OCI-LY1 (cell line): Measurements from ENCODE around the gene AP5S1.

Experiments
- EZH2 ChIP-seq: fragments of 200-600 bp; sonication (generic), shearing (Covaris generic); IDR thresholded peaks from 2 replicates; pipeline ENCODE4 v1.8.0; 2017; ENCODE audit warnings: borderline replicate concordance, mixed run types, mild to moderate bottlenecking, antibody characterized with exemption, low read length, moderate library complexity, mixed read lengths
- TF ChIP-seq, protein P1 (sequence below): fragments of 200-600 bp; sonication (generic), shearing (Covaris generic); IDR thresholded peaks from 2 replicates; pipeline ENCODE4 v1.5.1; 2017; ENCODE audit warnings: mild to moderate bottlenecking, antibody characterized with exemption, low read length, moderate library complexity, mixed read lengths

DNA sequence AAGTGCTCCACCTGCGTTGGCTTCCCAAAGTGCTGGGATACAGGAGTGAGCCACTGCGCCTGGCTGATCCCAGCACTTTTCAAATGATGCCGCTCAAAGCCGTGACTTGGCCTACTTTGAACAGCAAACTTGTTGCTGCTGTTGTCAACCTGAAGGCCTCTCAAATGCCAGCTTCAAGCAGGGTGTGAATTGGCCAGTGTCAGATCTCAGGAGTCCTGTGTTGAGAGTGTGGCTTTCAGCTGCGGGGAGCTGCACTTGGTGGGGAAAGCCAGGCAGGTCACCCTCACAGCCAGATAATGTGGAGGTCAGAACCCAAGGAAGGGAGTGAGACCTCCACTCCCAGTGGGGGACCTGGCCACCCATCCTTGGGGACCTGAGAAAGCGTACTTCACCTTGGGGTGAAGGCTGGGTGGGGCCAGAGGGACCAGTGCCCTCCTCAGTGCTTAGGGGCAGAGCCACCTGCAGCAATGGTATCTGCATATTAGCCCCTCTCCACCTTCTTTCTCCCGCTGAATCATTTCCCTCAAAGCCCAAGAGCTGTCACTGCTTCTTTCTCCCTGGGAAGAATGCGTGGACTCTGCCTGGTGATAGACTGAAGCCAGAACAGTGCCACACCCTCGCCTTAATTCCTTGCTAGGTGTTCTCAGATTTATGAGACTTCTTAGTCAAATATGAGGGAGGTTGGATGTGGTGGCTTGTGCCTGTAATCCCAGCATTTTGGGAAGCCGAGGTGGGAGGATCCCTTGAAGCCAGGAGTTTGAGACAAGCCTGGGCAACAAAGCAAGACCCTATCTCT is 49.7 kb downstream of the AP5S1 start:
- TF ChIP-seq EZH2: no peak
- TF ChIP-seq, protein P1, sequence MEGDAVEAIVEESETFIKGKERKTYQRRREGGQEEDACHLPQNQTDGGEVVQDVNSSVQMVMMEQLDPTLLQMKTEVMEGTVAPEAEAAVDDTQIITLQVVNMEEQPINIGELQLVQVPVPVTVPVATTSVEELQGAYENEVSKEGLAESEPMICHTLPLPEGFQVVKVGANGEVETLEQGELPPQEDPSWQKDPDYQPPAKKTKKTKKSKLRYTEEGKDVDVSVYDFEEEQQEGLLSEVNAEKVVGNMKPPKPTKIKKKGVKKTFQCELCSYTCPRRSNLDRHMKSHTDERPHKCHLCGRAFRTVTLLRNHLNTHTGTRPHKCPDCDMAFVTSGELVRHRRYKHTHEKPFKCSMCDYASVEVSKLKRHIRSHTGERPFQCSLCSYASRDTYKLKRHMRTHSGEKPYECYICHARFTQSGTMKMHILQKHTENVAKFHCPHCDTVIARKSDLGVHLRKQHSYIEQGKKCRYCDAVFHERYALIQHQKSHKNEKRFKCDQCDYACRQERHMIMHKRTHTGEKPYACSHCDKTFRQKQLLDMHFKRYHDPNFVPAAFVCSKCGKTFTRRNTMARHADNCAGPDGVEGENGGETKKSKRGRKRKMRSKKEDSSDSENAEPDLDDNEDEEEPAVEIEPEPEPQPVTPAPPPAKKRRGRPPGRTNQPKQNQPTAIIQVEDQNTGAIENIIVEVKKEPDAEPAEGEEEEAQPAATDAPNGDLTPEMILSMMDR: no peak
